ENCODE results near the gene EN2. TPM values are rescaled to one million over a fixed set of nuclear protein-coding genes. Genes with fewer than 3 reads are reported as not detected.
A peak's percentile ranks its signal among the peaks of the same experiment; 100 is the strongest.

The EN2 gene
- total and polyA plus RNA-seq, 2 of the 13 experiments (the other 11 are each of a cell fraction or from before 2014, with no cell fraction given): not detected

DNA sequence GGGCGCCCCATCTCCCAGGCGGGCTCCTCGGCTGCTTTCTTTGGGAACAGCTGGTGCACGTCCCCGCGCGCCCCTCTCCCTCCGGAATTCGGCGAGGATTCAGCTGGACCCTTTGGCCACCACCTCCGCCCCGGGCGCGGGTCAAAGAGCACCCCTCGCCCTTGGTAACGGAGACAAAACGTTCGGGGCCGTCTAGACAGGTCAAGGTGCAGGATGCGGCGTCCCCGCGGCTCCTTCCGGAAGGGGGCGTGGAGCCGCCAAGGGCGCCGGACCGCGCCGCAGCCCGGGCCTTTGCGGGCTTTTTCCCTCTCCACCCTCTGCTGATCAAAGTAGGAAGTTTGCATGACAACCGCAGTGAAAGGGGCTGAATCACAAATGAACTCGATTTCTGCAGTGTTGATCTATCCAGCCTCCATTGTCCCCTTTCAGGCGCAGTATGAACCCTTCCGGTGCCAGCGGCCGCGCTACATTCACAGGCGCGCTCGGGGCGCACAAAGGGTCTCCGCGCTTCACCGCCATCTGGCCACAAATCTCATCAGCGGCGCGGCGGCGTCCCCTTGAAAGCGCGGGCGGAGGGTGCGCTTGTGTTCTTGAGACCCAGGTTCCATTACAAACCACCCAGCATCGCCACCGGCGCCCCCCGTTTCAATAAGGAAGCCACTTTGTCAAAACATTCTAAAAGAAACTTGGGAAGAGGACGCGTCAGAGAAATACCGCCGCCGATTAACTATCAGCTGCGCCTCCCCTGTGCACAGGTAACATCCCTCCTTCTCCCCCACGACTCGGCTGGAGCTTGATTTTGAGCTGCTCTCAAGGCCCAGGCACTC, 52.0 kb downstream of the EN2 start (continued):
- TF ChIP-seq, protein P1, sequence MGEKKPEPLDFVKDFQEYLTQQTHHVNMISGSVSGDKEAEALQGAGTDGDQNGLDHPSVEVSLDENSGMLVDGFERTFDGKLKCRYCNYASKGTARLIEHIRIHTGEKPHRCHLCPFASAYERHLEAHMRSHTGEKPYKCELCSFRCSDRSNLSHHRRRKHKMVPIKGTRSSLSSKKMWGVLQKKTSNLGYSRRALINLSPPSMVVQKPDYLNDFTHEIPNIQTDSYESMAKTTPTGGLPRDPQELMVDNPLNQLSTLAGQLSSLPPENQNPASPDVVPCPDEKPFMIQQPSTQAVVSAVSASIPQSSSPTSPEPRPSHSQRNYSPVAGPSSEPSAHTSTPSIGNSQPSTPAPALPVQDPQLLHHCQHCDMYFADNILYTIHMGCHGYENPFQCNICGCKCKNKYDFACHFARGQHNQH (CRISPR knock-in tag; IDR thresholded peaks at IDR 0.05): no peak
- TF ChIP-seq ZNF547 (CRISPR knock-in tag; IDR thresholded peaks at IDR 0.05) (no peak), XBP1 (CRISPR knock-in tag; IDR thresholded peaks at IDR 0.05) (no peak), ZNF850 (CRISPR knock-in tag; conservative IDR thresholded peaks at IDR 0.05) (no peak), NR2F2 (IDR thresholded peaks at IDR 0.05; ENCODE audit: borderline replicate concordance, low read depth) (no peak), KDM4B (CRISPR knock-in tag; IDR thresholded peaks at IDR 0.05) (no peak), ZNF839 (CRISPR knock-in tag; IDR thresholded peaks at IDR 0.05; ENCODE audit: borderline replicate concordance) (no peak), THYN1 (CRISPR knock-in tag; IDR thresholded peaks at IDR 0.05; ENCODE audit: borderline replicate concordance, low read depth) (no peak), HDAC6 (IDR thresholded peaks at IDR 0.05; ENCODE audit: low read depth, low read length) (peak; percentile 66; the same call in 1 of the 2 replicates), SCMH1 (CRISPR knock-in tag; IDR thresholded peaks at IDR 0.05; ENCODE audit: borderline replicate concordance) (no peak), NPAS2 (CRISPR knock-in tag; IDR thresholded peaks at IDR 0.05; ENCODE audit: borderline replicate concordance) (no peak), ZNF446 (CRISPR knock-in tag; IDR thresholded peaks at IDR 0.05) (no peak), KDM5B (CRISPR knock-in tag; IDR thresholded peaks at IDR 0.05; ENCODE audit: borderline replicate concordance) (no peak), CHD4 (IDR thresholded peaks at IDR 0.05; ENCODE audit: borderline replicate concordance, low read length) (no peak)
- TF ChIP-seq, protein P2, sequence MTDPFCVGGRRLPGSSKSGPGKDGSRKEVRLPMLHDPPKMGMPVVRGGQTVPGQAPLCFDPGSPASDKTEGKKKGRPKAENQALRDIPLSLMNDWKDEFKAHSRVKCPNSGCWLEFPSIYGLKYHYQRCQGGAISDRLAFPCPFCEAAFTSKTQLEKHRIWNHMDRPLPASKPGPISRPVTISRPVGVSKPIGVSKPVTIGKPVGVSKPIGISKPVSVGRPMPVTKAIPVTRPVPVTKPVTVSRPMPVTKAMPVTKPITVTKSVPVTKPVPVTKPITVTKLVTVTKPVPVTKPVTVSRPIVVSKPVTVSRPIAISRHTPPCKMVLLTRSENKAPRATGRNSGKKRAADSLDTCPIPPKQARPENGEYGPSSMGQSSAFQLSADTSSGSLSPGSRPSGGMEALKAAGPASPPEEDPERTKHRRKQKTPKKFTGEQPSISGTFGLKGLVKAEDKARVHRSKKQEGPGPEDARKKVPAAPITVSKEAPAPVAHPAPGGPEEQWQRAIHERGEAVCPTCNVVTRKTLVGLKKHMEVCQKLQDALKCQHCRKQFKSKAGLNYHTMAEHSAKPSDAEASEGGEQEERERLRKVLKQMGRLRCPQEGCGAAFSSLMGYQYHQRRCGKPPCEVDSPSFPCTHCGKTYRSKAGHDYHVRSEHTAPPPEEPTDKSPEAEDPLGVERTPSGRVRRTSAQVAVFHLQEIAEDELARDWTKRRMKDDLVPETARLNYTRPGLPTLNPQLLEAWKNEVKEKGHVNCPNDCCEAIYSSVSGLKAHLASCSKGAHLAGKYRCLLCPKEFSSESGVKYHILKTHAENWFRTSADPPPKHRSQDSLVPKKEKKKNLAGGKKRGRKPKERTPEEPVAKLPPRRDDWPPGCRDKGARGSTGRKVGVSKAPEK (CRISPR knock-in tag; IDR thresholded peaks at IDR 0.05; ENCODE audit: borderline replicate concordance): 0 out of 2 replicates have a peak, but pooled peaks have one; percentile 43
- TF ChIP-seq, protein P3, sequence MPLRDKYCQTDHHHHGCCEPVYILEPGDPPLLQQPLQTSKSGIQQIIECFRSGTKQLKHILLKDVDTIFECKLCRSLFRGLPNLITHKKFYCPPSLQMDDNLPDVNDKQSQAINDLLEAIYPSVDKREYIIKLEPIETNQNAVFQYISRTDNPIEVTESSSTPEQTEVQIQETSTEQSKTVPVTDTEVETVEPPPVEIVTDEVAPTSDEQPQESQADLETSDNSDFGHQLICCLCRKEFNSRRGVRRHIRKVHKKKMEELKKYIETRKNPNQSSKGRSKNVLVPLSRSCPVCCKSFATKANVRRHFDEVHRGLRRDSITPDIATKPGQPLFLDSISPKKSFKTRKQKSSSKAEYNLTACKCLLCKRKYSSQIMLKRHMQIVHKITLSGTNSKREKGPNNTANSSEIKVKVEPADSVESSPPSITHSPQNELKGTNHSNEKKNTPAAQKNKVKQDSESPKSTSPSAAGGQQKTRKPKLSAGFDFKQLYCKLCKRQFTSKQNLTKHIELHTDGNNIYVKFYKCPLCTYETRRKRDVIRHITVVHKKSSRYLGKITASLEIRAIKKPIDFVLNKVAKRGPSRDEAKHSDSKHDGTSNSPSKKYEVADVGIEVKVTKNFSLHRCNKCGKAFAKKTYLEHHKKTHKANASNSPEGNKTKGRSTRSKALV (CRISPR knock-in tag; IDR thresholded peaks at IDR 0.05): peak; percentile 99
- TF ChIP-seq, protein P4, sequence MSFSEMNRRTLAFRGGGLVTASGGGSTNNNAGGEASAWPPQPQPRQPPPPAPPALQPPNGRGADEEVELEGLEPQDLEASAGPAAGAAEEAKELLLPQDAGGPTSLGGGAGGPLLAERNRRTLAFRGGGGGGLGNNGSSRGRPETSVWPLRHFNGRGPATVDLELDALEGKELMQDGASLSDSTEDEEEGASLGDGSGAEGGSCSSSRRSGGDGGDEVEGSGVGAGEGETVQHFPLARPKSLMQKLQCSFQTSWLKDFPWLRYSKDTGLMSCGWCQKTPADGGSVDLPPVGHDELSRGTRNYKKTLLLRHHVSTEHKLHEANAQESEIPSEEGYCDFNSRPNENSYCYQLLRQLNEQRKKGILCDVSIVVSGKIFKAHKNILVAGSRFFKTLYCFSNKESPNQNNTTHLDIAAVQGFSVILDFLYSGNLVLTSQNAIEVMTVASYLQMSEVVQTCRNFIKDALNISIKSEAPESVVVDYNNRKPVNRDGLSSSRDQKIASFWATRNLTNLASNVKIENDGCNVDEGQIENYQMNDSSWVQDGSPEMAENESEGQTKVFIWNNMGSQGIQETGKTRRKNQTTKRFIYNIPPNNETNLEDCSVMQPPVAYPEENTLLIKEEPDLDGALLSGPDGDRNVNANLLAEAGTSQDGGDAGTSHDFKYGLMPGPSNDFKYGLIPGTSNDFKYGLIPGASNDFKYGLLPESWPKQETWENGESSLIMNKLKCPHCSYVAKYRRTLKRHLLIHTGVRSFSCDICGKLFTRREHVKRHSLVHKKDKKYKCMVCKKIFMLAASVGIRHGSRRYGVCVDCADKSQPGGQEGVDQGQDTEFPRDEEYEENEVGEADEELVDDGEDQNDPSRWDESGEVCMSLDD (CRISPR knock-in tag; IDR thresholded peaks at IDR 0.05; ENCODE audit: borderline replicate concordance): no peak
- TF ChIP-seq, protein P5, sequence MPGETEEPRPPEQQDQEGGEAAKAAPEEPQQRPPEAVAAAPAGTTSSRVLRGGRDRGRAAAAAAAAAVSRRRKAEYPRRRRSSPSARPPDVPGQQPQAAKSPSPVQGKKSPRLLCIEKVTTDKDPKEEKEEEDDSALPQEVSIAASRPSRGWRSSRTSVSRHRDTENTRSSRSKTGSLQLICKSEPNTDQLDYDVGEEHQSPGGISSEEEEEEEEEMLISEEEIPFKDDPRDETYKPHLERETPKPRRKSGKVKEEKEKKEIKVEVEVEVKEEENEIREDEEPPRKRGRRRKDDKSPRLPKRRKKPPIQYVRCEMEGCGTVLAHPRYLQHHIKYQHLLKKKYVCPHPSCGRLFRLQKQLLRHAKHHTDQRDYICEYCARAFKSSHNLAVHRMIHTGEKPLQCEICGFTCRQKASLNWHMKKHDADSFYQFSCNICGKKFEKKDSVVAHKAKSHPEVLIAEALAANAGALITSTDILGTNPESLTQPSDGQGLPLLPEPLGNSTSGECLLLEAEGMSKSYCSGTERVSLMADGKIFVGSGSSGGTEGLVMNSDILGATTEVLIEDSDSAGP (CRISPR knock-in tag; IDR thresholded peaks at IDR 0.05; ENCODE audit: borderline replicate concordance): peak; percentile 19; the same call in 1 of the 2 replicates

Measured in HepG2 (cell line).